Natural killer cell (primary cell): Measurements from ENCODE around the gene PPP2R2D. TPM values are rescaled to one million over a fixed set of nuclear protein-coding genes. Genes with fewer than 3 reads are reported as not detected.

ENCODE experiments used
- ATAC-seq, 3 donors: fragments of 150-1000 bp in 2 of 3; fragments of 200-7000 bp in 1 of 3; cut with Tn5 transposase; 1 replicate in 1 of 3; 2 replicates in 2 of 3; pipeline ENCODE4 v1.10.0; 2021; ENCODE audit warnings: mild to moderate bottlenecking in 2 of 3, moderate library complexity in 2 of 3
- DNase-seq, 2 donors: peaks; one replicate each; pipeline versions ENCODE4 v3.0.0 to v3.0.0-alpha.2; 2013 to 2021; ENCODE audit warnings: mixed read lengths in 1 of 2
- H3K27ac ChIP-seq: one replicate; pipeline ENCODE4 v1.5.1; 2013; ENCODE audit warnings: mild to moderate bottlenecking, low read length
- H3K27me3 ChIP-seq: one replicate; pipeline ENCODE4 v1.6.1; 2013; ENCODE audit warnings: low read length; ENCODE audit not compliant: control insufficient read depth, insufficient read depth
- H3K36me3 ChIP-seq: one replicate; pipeline ENCODE4 v1.6.1; 2013; ENCODE audit warnings: low read length; ENCODE audit not compliant: control insufficient read depth, insufficient read depth
- H3K4me1 ChIP-seq: one replicate; pipeline ENCODE4 v1.6.1; 2013; ENCODE audit warnings: low read length; ENCODE audit not compliant: control insufficient read depth, insufficient read depth
- H3K4me3 ChIP-seq: one replicate; pipeline ENCODE4 v1.5.1; 2013; ENCODE audit warnings: low read length
- H3K9me3 ChIP-seq: one replicate; pipeline ENCODE4 v1.6.1; 2013; ENCODE audit warnings: low read length; ENCODE audit not compliant: control insufficient read depth, insufficient read depth
- H3K27ac Mint-ChIP-seq, 2 donors: one replicate each; pipeline ENCODE4 v1.8.0; 2022; ENCODE audit warnings: mild to moderate bottlenecking in 2 of 2, mixed read lengths in 2 of 2, moderate library complexity in 1 of 2
- H3K27me3 Mint-ChIP-seq, 2 donors: one replicate each; pipeline ENCODE4 v1.8.0; 2022; ENCODE audit warnings: low read depth in 2 of 2, mixed read lengths in 2 of 2
- H3K36me3 Mint-ChIP-seq: one replicate; pipeline ENCODE4 v1.8.0; 2022; ENCODE audit warnings: mixed read lengths
- H3K4me1 Mint-ChIP-seq, 2 donors: one replicate each; pipeline ENCODE4 v1.8.0; 2022; ENCODE audit warnings: mixed read lengths in 2 of 2
- H3K4me3 Mint-ChIP-seq: one replicate; pipeline ENCODE4 v1.8.0; 2022; ENCODE audit warnings: mild to moderate bottlenecking, moderate library complexity, mixed read lengths
- H3K9me3 Mint-ChIP-seq, 2 donors: one replicate each; pipeline ENCODE4 v1.8.0; 2022; ENCODE audit warnings: mixed read lengths in 2 of 2
- CTCF ChIP-seq: fragments of 200-600 bp; IDR thresholded peaks from one replicate; pipeline ENCODE4 v1.8.0; 2022; ENCODE audit warnings: antibody characterized with exemption
- WGBS: methylation state at CpG from one replicate; pipeline ENCODE4 v1.1.7; 2013; ENCODE audit warnings: missing lambda C conversion rate; ENCODE audit not compliant: insufficient coverage; 5-methylcytosine and 5-hydroxymethylcytosine counted together
- intact Hi-C: fragments of 100-400 bp; cut with micrococcal nuclease; formaldehyde crosslinking; loops from one replicate; pipeline ENCODE4 v1.14.2; 2022
- total RNA-seq, 4 donors: library from RNA; stranded (reverse); fragments of 120-200 nt in 1 of 4; gene quantifications; one replicate each; pipeline versions ENCODE4 v1.2.3 to v1.2.4, GENCODE V29; 2013 to 2022

Gene PPP2R2D
- total RNA-seq, 3 donors from 2014 or later (not counting 1 experiment from before 2014, with no cell fraction given), result 28.6 to 39.8 (median 35.8) TPM

GRCh38 chr10:131975796-131976195 is 75.0 kb downstream of the PPP2R2D start:
- WGBS, result 95% methylated on average over 10 of the region's 10 CpGs
- ATAC-seq (no peak), DNase-seq (no peak)
- no peak overlapping the region for H3K4me3 ChIP-seq
- H3K9me3 ChIP-seq, result no peaks in the 10 kb centered on the region
- H3K27me3 ChIP-seq, result no peaks in the 10 kb centered on the region
- no peak for TF ChIP-seq CTCF
- H3K4me3 Mint-ChIP-seq, result no peak overlapping the region
- no peaks in the 10 kb centered on the region for H3K9me3 Mint-ChIP-seq
- peaks cover 25% of the 10 kb centered on the region for H3K4me1 ChIP-seq
- no peak overlapping the region for H3K27ac ChIP-seq
- H3K27me3 Mint-ChIP-seq, result no peaks in the 10 kb centered on the region
- H3K36me3 Mint-ChIP-seq, result no peaks in the 10 kb centered on the region
- no peak overlapping the region for H3K27ac Mint-ChIP-seq
- H3K36me3 ChIP-seq, result no peaks in the 10 kb centered on the region
- peaks cover 54 to 80% of the 10 kb centered on the region in 2 donors for H3K4me1 Mint-ChIP-seq
- intact Hi-C loops, result no loop called here

GRCh38 chr10:131977323-131978096 is 76.7 kb downstream of the PPP2R2D start:
- Mint-ChIP-seq H3K36me3 (no peaks in the 10 kb centered on the region), H3K9me3 (no peaks in the 10 kb centered on the region), H3K27me3 (no peaks in the 10 kb centered on the region), H3K4me3 (no peak overlapping the region), H3K27ac (no peak overlapping the region), H3K4me1 (peaks cover 49 to 73% of the 10 kb centered on the region in 2 donors)
- WGBS, result 93% methylated on average over 13 of the region's 13 CpGs
- Histone ChIP-seq H3K4me1 (peaks cover 23% of the 10 kb centered on the region), H3K27me3 (no peaks in the 10 kb centered on the region), H3K27ac (no peak overlapping the region), H3K36me3 (no peaks in the 10 kb centered on the region), H3K4me3 (no peak overlapping the region), H3K9me3 (no peaks in the 10 kb centered on the region)
- DNase-seq (no peak), ATAC-seq (no peak)
- no peak for TF ChIP-seq CTCF
- intact Hi-C loops, result no loop called here

- Mint-ChIP-seq H3K4me3 (no peak overlapping the region), H3K27me3 (no peaks in the 10 kb centered on the region), H3K4me1 (peaks cover 40 to 65% of the 10 kb centered on the region in 2 donors), H3K27ac (no peak overlapping the region), H3K36me3 (no peaks in the 10 kb centered on the region), H3K9me3 (no peaks in the 10 kb centered on the region)
- Histone ChIP-seq H3K9me3 (no peaks in the 10 kb centered on the region), H3K4me1 (peaks cover 19% of the 10 kb centered on the region), H3K4me3 (no peak overlapping the region), H3K27me3 (no peaks in the 10 kb centered on the region), H3K27ac (no peak overlapping the region), H3K36me3 (no peaks in the 10 kb centered on the region)
- DNase-seq (no peak), ATAC-seq (no peak)
- intact Hi-C loops, result no loop called here
- TF ChIP-seq CTCF, result no peak
- WGBS, result 96% methylated on average over 3 of the region's 3 CpGs
These were observed 77.6 kb downstream of the PPP2R2D start for GRCh38 chr10:131978366-131978765.

GRCh38 chr10:131978851-131979250 is 78.0 kb downstream of the PPP2R2D start:
- H3K27ac ChIP-seq, result no peak overlapping the region
- no peaks in the 10 kb centered on the region for H3K9me3 ChIP-seq
- no peak for TF ChIP-seq CTCF
- WGBS, result 84% methylated on average over 6 of the region's 6 CpGs
- DNase-seq (no peak), ATAC-seq (no peak)
- Mint-ChIP-seq H3K36me3 (no peaks in the 10 kb centered on the region), H3K9me3 (no peaks in the 10 kb centered on the region), H3K4me1 (peaks cover 35 to 60% of the 10 kb centered on the region in 2 donors), H3K27ac (peak overlapping the region in 1 of 2 donors; percentile 49), H3K27me3 (no peaks in the 10 kb centered on the region), H3K4me3 (no peak overlapping the region)
- peaks cover 14% of the 10 kb centered on the region for H3K4me1 ChIP-seq
- no peak overlapping the region for H3K4me3 ChIP-seq
- no peaks in the 10 kb centered on the region for H3K27me3 ChIP-seq
- intact Hi-C loops, result no loop called here
- H3K36me3 ChIP-seq, result no peaks in the 10 kb centered on the region
